ENCODE results near the gene NAXD.

- TF ChIP-seq POLR2A (IDR thresholded peaks at IDR 0.05) (no peak), CTCF (IDR thresholded peaks at IDR 0.05 in 8 of 11, conservative IDR thresholded peaks at IDR 0.05 in 3 of 11) (no peak), POLR2AphosphoS5 (IDR thresholded peaks at IDR 0.05) (peak in 1 of 3 donors; percentile 45)
These were observed 28.0 kb downstream of the NAXD start for GRCh38 chr13:110643324-110643723.

Measured in spleen (tissue), 7 donors.